Islet precursor cell (in vitro differentiated cells): ENCODE measurements around the gene ORM2.

Source experiments
- DNase-seq: peaks from one replicate; pipeline ENCODE4 v3.0.0-alpha.2; 2018

The ORM2 gene

DNA sequence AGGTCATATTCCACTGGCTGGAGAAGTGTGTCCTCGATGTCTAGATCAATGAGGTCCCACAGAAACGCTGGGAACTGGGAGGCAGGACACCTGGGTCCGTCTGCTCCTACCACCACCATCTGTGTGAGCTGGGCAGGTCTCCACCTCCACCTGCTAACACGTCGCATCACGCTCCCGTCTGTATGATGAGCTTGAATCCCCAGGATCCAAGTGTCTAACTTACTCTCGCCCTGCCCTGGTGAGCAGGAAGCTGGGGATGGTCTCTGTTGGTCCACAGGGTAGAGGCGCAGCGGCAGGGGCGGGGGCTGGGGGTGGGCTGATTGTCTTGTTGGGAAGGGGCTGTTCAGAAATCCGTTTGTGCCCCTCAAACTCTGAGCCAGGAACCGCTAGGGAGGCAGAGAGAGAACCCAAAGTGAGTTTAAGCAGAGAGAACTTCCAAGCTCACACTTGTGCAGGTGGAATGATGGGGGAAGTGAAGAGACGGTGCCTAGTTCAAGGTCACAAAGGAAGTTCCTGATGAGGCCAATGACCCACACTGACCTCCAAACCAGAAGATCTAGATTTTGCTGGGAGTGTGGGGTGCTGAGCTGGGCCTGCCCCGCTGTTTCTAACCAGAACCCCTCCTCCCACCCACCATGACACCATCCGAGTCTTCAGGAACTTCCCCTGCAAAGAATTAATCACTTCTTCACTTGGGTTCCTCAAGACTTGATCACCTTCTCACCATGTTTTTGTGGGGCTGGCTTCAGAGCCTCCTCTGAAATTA is 21.1 kb downstream of the ORM2 start:
- DNase-seq = no peak

DNA sequence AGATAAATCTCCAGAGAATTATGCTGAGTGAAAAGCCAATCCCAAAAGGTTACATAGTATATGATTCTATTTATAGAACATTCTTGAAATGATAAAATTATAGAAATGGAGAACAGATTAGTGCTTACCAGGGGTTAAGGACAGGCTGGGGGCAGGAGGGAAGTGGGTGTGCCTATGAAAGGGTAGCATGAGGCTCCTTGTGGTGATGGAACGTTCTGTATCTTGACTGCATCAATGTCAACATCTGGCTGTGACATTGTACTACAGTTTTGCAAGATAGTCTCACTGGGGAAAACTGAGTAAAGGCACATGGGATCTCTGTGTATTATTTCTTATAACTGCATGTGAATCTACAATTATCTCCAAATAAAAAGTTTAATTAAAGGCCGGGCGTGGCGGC is 22.3 kb downstream of the ORM2 start:
- no peak for DNase-seq

- DNase-seq = no peak
These were observed 26.2 kb downstream of the ORM2 start for GRCh38 chr9:114355821-114356220.

- no peak for DNase-seq
These were observed 27.1 kb downstream of the ORM2 start for GRCh38 chr9:114356792-114357191.

GRCh38 chr9:114357360-114357759 is 27.7 kb downstream of the ORM2 start:
- no peak for DNase-seq

DNA sequence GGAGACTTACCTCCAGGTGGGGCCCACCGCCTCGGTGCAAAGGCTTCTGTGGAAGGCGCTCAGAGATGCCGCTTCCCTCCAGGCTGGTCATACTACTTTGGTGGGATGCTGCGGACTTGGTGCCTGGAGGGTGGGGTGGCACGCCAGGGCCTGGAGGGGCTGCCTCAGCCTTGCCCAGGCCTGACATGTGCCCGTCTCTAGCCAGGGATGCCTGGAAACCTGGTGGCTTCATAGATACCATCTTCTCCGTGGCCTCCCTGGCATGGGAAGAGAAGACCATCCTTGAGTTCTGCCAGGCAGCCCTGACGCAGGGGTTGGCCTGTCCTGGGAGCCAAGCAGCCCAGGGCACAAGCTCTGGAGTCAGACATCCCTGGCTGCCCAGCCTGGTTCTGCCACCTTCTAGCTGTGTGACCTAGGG is 28.3 kb downstream of the ORM2 start:
- no peak for DNase-seq

DNA sequence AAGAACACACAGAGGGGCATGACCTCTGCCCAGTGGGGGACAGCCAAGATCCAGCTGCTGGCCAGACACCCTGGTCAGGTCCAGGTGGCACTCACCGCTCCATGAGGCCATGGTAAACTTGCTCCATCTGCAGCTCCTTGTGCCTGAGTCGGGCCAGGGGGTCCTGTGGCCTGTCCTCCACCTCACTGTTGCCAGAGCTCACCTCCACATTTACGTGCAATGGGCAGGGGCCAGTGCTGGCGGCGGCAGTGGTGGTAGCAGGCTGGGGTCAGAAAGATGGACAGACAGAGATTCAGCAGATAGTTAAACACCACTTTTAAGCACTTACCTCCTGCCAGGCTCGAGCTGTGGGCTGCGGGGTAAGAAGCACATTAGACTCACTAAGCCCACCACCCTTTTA is 30.1 kb downstream of the ORM2 start:
- DNase-seq = no peak

- DNase-seq = no peak
These were observed 31.9 kb downstream of the ORM2 start for GRCh38 chr9:114361542-114361941.

DNA sequence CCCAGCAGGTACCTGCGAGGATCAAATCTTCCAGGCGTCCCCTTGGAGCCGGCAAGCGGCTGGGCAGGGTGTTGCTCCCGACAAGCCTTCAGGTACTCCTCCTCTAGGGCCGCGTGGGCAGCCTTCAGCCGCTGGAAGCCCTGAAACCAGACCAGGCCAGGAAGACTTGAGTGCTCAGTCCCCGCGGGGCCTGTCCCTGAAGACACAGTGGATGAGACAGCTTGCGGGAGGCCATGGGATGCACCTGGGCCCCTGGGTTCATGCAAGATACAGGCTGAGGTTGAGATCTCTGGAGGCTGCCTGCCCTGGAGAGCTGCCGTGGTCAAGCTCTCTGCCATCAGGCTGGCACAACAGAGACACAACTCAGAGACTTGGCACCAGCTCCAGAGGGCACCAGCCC is 32.7 kb downstream of the ORM2 start:
- no peak for DNase-seq

- DNase-seq = no peak
These were observed 33.8 kb downstream of the ORM2 start for GRCh38 chr9:114363424-114363823.

GRCh38 chr9:114364134-114365041 is 34.7 kb downstream of the ORM2 start:
- DNase-seq = no peak

GRCh38 chr9:114365194-114365593 is 35.5 kb downstream of the ORM2 start:
- no peak for DNase-seq

DNA sequence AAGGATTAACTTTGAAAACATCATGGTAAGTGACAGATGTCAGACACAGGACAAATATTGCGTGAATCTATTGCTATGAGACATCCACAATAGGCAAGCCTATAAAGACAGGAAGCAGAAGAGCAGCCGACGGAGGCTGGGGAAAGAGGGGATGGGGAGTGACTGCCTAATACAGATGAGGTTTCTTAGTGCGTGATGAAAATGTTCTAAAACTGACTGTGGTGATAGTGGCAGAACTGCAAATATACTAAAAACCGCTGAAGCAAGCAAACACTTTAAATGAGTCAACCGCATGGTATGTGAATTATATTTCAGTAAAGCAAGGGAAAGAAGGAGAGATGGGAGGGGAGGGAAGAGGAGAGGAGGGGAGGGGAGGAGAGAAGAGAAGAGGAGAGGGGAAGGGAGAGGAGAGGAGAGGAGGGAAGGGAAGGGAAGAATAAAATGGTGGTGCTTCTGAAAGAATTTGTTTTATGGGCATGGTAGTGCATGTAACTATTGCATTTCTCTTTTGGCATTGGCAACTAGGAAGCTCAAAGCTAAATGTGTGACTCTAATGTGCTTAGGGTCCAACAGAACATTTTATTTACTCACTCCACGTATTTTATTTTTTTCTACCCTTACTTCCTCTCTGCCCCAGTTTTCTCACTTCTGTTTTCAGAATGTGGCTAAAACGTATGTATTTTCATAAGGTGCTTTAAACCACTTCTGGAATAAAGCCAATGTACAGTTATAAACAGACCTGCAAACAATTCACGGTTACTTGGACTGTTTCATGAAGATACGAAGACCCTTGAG is 36.9 kb downstream of the ORM2 start:
- DNase-seq = no peak

DNA sequence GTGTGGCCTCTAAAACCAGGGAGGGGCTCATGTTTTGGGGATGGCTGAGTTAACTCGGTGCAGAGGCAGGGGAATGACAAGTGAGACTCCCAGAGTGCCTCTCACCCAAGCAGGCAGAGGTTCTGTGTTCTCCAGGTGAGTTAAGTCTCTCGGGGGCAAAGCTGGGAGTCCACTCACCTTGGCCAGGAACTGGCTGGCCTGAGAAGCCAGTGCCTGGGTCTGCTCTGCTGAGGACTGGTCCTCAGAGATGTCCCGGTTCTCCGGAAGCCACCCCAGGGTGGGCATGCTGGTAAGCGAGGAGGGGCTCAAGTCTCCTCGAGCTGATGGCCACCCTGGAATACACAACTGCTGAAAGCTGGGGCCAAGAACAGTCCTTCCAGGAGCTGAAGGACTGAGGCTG is 37.7 kb downstream of the ORM2 start:
- no peak for DNase-seq

DNA sequence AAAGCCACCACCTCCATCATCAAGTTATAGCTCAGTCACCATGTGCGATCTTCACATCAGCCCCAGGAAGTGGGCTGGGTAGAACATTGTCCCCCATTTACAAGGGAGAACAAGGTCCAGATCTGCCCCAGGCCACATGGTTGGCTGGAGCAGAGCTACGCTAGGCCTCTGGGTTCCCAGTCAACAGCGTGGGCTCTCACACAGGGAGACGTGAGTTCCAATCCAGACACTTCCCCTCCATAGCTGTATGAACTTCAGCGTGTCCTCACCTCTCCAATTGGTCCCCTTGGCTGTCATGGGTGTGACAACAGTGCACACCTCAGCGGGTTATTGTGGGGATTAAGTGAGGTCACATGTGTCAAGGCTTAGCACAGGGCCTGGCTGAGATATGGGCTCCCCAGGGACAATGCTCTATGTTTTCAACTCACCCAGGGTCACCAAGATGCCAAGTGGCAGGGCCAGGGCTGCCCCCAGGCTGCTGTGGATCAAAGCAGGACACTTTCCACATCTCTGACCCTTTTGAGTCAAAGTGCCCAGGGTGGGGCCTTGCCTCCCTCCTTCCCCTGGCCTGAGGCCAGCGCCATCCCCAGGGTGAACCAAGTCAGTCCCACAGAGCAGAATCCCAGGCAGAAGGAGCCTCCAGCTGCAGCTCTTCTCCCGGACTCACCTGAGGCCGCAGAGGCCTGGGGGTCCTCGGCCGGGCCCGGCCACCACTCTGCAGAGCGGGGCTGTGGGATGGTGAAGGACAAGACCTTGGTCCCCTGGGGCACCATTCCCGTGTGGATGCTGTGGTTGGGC is 38.3 kb downstream of the ORM2 start:
- no peak for DNase-seq

GRCh38 chr9:114369216-114370130 is 39.8 kb downstream of the ORM2 start:
- no peak for DNase-seq

GRCh38 chr9:114370251-114370967 is 40.7 kb downstream of the ORM2 start:
- no peak for DNase-seq

DNA sequence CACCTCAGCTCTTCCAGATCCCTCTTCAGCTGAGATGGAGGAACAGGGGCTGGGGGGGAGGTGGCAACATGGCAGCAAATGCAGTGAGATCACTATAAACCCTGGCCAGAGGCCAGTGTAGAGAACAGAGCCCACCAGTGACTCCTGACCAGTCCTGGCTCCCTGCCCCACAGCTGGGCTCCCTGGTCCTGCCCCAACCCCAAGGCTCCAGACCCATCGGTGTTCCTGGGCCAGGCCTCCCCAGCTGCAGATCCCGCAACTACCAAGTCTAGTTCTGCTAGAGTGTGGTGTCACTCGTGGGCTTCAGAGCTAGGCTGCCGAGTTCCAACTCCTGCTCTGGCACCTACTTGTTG is 41.3 kb downstream of the ORM2 start:
- no peak for DNase-seq

DNA sequence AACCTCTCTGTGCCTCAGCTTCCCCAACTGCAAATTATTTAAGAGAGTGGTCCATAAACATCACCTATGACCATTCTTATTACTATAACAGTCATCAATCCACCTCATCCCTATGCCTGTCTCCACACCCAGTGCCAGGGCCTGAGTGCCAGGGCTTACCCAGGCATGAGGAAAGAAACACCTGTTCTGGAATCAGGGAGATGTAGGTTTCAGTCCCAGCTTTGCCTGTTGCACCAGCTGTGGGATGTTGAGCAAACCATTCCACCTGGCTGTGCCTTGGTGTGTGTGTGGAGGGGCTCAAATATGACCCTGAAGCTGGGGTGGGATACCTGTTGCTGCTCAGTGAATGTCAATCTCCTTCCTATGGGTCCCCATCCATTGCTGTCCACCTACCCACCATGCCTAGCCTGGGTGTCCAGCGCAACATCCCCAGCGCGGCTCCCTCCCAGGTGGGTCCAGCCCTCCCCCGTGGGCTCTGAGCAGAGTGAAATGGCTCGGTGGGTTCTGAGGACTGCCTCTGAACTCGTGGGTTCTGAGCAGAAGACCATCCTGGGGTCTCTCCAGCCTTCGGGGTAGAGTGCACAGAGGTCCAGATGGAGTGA is 41.8 kb downstream of the ORM2 start:
- DNase-seq = no peak
